ENCODE data around the gene MCF2L.

MCF2L gene

GRCh38 chr13:113046883-113047244 is 77.8 kb downstream of the MCF2L start:
- TF ChIP-seq CTCF (IDR thresholded peaks at IDR 0.05; ENCODE audit: borderline replicate concordance, control extremely low read depth, extremely low read depth, insufficient read depth, missing control alignments), result no peak
- in situ Hi-C loops (cut with MboI; ENCODE audit: low sequenced_read_pairs, unreplicated experiment), result no loop called here

GRCh38 chr13:113047587-113047986 is 78.6 kb downstream of the MCF2L start:
- no peak for DNase-seq (ENCODE audit: low spot score)
- in situ Hi-C loops (cut with MboI; ENCODE audit: low sequenced_read_pairs, unreplicated experiment), result no loop called here
- TF ChIP-seq CTCF (IDR thresholded peaks at IDR 0.05; ENCODE audit: borderline replicate concordance, control extremely low read depth, extremely low read depth, insufficient read depth, missing control alignments), result no peak

More at GRCh38 chr13:113046883-113047244, 77.8 kb downstream of the MCF2L start:
- no peak for DNase-seq (ENCODE audit: low spot score)

- DNase-seq (ENCODE audit: low spot score), result no peak
- in situ Hi-C loops (cut with MboI; ENCODE audit: low sequenced_read_pairs, unreplicated experiment), result no loop called here
- TF ChIP-seq CTCF (IDR thresholded peaks at IDR 0.05; ENCODE audit: borderline replicate concordance, control extremely low read depth, extremely low read depth, insufficient read depth, missing control alignments), result no peak
These were observed 79.8 kb downstream of the MCF2L start for GRCh38 chr13:113048766-113049165.

GRCh38 chr13:113049521-113049941 is 80.5 kb downstream of the MCF2L start:
- no peak for TF ChIP-seq CTCF (IDR thresholded peaks at IDR 0.05; ENCODE audit: borderline replicate concordance, control extremely low read depth, extremely low read depth, insufficient read depth, missing control alignments)
- in situ Hi-C loops (cut with MboI; ENCODE audit: low sequenced_read_pairs, unreplicated experiment), result no loop called here
- DNase-seq (ENCODE audit: low spot score), result no peak

GRCh38 chr13:113049981-113050380 is 81.0 kb downstream of the MCF2L start:
- in situ Hi-C loops (cut with MboI; ENCODE audit: low sequenced_read_pairs, unreplicated experiment), result no loop called here
- TF ChIP-seq CTCF (IDR thresholded peaks at IDR 0.05; ENCODE audit: borderline replicate concordance, control extremely low read depth, extremely low read depth, insufficient read depth, missing control alignments), result no peak
- DNase-seq (ENCODE audit: low spot score), result no peak

GRCh38 chr13:113050734-113051431 is 81.9 kb downstream of the MCF2L start:
- in situ Hi-C loops (cut with MboI; ENCODE audit: low sequenced_read_pairs, unreplicated experiment), result no loop called here
- DNase-seq (ENCODE audit: low spot score), result no peak
- TF ChIP-seq CTCF (IDR thresholded peaks at IDR 0.05; ENCODE audit: borderline replicate concordance, control extremely low read depth, extremely low read depth, insufficient read depth, missing control alignments), result no peak
